AG04450 (cell line): ENCODE measurements around the gene SPSB3. TPM values are rescaled to one million over a fixed set of nuclear protein-coding genes. Genes with fewer than 3 reads are reported as not detected.

Source experiments
- CTCF ChIA-PET: fragments of 300-600, 350-600 bp; formaldehyde crosslinking; extraction: SDS; loops from one replicate; lab custom pipeline; 2022; ENCODE audit warnings: antibody characterized with exemption, inconsistent platforms; lab: Charles Lee
- POLR2A ChIA-PET: fragments of 350-600 bp; formaldehyde crosslinking; extraction: SDS; loops from one replicate; lab custom pipeline; 2021; ENCODE audit warnings: antibody characterized with exemption, inconsistent platforms; lab: Yijun Ruan, JAX
- DNase-seq: peaks from one replicate; pipeline ENCODE4 v3.0.0-alpha.2; 2011; ENCODE audit warnings: low read depth, low spot score
- H3K27ac ChIP-seq: one replicate; pipeline ENCODE4 v1.5.1; 2012; ENCODE audit warnings: low read depth, low read length, control low read depth
- H3K27me3 ChIP-seq: one replicate; pipeline ENCODE4 v1.6.0; 2012; ENCODE audit warnings: low read length; ENCODE audit not compliant: control insufficient read depth, insufficient read depth
- H3K4me3 ChIP-seq: 2 replicates; pipeline ENCODE4 v1.5.1; 2011; ENCODE audit warnings: mild to moderate bottlenecking, low read depth, low read length, control low read depth
- H3K9me3 ChIP-seq: 2 replicates; pipeline ENCODE4 v1.5.1; 2012; ENCODE audit warnings: low read length; ENCODE audit not compliant: control insufficient read depth, insufficient read depth
- CTCF ChIP-seq: IDR thresholded peaks from 2 replicates; pipeline ENCODE4 v1.5.1; 2011; ENCODE audit warnings: low read depth, low read length, control low read depth, inconsistent platforms
- polyA plus RNA-seq: library from polyadenylated mRNA; depleted of rRNA; stranded (reverse); fragments of >200 nt; gene quantifications from 2 replicates; pipeline ENCODE4 v1.2.3, GENCODE V29; 2011

The SPSB3 gene
- polyA plus RNA-seq, 1 experiment, result 11.0 TPM

GRCh38 chr16:1788095-1788707 lies 5.8 kb upstream of the SPSB3 start:
- Histone ChIP-seq H3K27ac (no peak overlapping the region), H3K9me3 (no peaks in the 10 kb centered on the region; the same call in 1 of the 2 replicates), H3K27me3 (no peaks in the 10 kb centered on the region), H3K4me3 (no peak overlapping the region)
- POLR2A ChIA-PET, result no interaction called here
- no peak for DNase-seq
- TF ChIP-seq CTCF, result no peak
- CTCF ChIA-PET, result no interaction called here

- TF ChIP-seq CTCF, result no peak
- no peak overlapping the region for H3K27ac ChIP-seq
- CTCF ChIA-PET, result no interaction called here
- no peak overlapping the region for H3K4me3 ChIP-seq
- POLR2A ChIA-PET, result no interaction called here
- DNase-seq, result no peak
- H3K9me3 ChIP-seq, result no peaks in the 10 kb centered on the region; the same call in 1 of the 2 replicates
- no peaks in the 10 kb centered on the region for H3K27me3 ChIP-seq
Measured at GRCh38 chr16:1787322-1788094, 5.1 kb upstream of the SPSB3 start.

GRCh38 chr16:1787056-1787321 lies 4.6 kb upstream of the SPSB3 start:
- POLR2A ChIA-PET, result no interaction called here
- H3K27me3 ChIP-seq, result no peaks in the 10 kb centered on the region
- TF ChIP-seq CTCF, result no peak

DNA sequence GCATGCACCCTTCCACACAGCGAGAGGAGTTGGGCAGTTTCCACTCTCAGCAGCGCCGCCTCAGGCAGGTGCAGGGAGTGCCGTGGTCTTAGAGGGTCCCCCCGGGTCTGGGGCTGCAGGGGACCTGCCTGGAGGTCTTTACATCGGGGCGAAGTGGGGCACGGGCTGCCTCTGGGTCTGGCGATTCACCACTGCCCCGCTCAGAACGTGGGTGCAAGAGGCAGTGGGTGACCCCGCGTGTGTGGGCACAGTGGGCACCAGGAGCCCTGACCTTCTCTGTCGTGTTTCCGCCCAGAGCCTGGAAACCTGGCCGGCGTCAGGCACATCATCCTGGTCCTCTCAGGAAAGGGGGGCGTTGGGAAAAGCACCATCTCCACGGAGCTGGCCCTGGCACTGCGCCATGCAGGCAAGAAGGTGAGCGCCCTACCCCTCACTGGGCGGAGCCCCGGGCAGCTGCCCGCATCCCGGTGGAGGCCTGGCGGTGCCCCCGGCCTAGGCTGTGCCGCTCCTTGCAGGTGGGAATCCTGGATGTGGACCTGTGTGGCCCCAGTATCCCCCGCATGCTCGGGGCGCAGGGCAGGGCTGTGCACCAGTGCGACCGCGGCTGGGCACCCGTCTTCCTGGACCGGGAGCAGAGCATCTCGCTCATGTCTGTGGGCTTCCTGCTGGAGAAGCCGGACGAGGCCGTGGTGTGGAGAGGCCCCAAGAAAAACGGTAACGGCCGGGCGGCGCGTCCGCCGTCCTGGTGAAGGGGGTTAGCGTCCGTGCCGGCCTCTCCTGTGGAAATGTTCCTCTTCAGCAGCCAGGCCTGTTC lies 4.1 kb upstream of the SPSB3 start:
- no peaks in the 10 kb centered on the region; the same call in 1 of the 2 replicates for H3K9me3 ChIP-seq
- H3K27me3 ChIP-seq, result no peaks in the 10 kb centered on the region
- no peak for DNase-seq
- POLR2A ChIA-PET, result no interaction called here
- no peak for TF ChIP-seq CTCF
- H3K4me3 ChIP-seq, result no peak overlapping the region
- CTCF ChIA-PET, result no interaction called here
- no peak overlapping the region for H3K27ac ChIP-seq

More at GRCh38 chr16:1787056-1787321, 4.6 kb upstream of the SPSB3 start:
- CTCF ChIA-PET, result no interaction called here
- DNase-seq, result no peak
- Histone ChIP-seq H3K27ac (no peak overlapping the region), H3K9me3 (no peaks in the 10 kb centered on the region; the same call in 1 of the 2 replicates), H3K4me3 (no peak overlapping the region)

DNA sequence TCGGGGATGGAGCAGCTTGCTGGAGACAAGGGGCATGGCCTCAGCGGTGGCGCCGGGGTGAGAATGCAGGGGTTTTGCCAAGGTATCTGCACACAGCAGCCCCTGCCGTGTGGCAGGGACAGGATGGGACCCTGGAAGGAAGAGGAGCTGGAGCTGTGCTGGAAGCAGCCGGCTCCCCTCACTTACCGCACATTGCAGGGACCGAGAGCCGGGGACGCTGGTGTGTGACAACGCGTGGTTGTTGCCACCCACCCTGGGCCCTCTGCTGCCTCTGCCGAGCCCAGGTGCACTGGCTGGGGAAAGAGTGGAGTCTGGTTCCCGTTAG lies 3.4 kb upstream of the SPSB3 start:
- POLR2A ChIA-PET, result no interaction called here
- Histone ChIP-seq H3K4me3 (no peak overlapping the region), H3K9me3 (no peaks in the 10 kb centered on the region; the same call in 1 of the 2 replicates), H3K27me3 (no peaks in the 10 kb centered on the region), H3K27ac (no peak overlapping the region)
- CTCF ChIA-PET, result no interaction called here
- no peak for DNase-seq
- TF ChIP-seq CTCF, result no peak
